Smooth muscle cell of the pulmonary artery (primary cell): ENCODE data around the gene BLTP3B. TPM values are rescaled to one million over a fixed set of nuclear protein-coding genes. Genes with fewer than 3 reads are reported as not detected.

Experiments
- total RNA-seq: library from RNA; depleted of rRNA; stranded (reverse); fragments of >200 nt; gene quantifications from 2 replicates; pipeline ENCODE4 v1.2.3, GENCODE V29; 2014

The BLTP3B gene, protein sequence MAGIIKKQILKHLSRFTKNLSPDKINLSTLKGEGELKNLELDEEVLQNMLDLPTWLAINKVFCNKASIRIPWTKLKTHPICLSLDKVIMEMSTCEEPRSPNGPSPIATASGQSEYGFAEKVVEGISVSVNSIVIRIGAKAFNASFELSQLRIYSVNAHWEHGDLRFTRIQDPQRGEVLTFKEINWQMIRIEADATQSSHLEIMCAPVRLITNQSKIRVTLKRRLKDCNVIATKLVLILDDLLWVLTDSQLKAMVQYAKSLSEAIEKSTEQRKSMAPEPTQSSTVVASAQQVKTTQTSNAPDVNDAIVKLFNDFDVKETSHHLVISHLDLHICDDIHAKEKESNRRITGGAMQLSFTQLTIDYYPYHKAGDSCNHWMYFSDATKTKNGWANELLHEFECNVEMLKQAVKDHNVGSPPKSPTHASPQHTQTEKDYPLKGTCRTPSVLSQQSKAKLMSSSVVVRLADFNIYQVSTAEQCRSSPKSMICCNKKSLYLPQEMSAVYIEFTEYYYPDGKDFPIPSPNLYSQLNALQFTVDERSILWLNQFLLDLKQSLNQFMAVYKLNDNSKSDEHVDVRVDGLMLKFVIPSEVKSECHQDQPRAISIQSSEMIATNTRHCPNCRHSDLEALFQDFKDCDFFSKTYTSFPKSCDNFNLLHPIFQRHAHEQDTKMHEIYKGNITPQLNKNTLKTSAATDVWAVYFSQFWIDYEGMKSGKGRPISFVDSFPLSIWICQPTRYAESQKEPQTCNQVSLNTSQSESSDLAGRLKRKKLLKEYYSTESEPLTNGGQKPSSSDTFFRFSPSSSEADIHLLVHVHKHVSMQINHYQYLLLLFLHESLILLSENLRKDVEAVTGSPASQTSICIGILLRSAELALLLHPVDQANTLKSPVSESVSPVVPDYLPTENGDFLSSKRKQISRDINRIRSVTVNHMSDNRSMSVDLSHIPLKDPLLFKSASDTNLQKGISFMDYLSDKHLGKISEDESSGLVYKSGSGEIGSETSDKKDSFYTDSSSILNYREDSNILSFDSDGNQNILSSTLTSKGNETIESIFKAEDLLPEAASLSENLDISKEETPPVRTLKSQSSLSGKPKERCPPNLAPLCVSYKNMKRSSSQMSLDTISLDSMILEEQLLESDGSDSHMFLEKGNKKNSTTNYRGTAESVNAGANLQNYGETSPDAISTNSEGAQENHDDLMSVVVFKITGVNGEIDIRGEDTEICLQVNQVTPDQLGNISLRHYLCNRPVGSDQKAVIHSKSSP (N-terminal part only)
- 41.7 and 58.5 TPM in 2 replicates for total RNA-seq

DNA sequence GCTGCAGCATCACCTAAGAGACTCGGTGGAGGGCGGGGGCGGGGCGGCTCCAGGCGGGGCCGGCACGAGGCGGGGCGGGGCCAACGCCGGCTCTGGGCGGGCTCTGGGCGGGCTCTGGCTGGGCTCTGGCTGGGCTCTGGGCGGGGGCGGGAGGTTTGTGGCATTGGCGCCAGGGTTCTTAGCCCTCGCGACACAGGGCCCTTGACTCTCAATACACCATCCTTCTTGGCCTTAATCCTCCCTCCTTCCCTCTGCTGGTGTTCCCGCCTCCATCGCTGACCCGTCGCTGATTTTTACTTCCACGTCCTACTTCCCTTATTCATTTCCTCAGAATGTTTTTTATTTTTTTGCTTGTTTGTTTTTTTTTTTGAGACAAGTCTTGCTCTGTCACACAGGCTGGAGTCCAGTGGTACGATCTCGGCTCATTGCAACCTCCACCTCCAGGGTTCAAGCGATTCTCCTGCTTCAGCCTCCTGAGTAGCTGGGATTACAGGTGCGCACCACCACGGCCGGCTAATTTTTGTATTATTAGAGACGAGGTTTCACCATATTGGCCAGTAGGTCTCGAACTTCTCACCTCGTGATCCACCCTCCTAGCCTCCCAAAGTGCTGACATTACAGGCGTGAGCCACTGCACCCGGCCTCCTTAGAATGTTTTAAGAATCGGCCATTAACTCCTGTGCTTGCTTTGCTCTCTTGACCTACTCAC is at the start of gene BLTP3B:
BLTP3B (minus strand) TSS at position 24 of the 709 bp plus-strand sequence. CDS start 239 bp downstream, outside the sequence.

Other genes with a start within 250 kb of the BLTP3B start
- gene ANKS1B, start 157.9 kb downstream of the BLTP3B start, total RNA-seq, result 1.9 and 6.1 TPM in 2 replicates
- gene ACTR6, start 57.9 kb upstream of the BLTP3B start, total RNA-seq, result 10.5 and 15.6 TPM in 2 replicates
- 0.46 and 1.1 TPM in 2 replicates for gene DEPDC4, start 124.2 kb upstream of the BLTP3B start, total RNA-seq
- 32.1 and 36.2 TPM in 2 replicates for gene SCYL2, start 124.3 kb upstream of the BLTP3B start, total RNA-seq
- gene SLC17A8, start 214.2 kb upstream of the BLTP3B start, total RNA-seq, result not detected in 2 replicates